ENCODE data around the gene RNF126.
A peak's percentile ranks its signal among the peaks of the same experiment; 100 is the strongest.
"Not testable (repeated sequence)": the region's sequence is repeated elsewhere in the genome, so short reads cannot be mapped to it uniquely, and the experiment has no call there.

The RNF126 gene

DNA sequence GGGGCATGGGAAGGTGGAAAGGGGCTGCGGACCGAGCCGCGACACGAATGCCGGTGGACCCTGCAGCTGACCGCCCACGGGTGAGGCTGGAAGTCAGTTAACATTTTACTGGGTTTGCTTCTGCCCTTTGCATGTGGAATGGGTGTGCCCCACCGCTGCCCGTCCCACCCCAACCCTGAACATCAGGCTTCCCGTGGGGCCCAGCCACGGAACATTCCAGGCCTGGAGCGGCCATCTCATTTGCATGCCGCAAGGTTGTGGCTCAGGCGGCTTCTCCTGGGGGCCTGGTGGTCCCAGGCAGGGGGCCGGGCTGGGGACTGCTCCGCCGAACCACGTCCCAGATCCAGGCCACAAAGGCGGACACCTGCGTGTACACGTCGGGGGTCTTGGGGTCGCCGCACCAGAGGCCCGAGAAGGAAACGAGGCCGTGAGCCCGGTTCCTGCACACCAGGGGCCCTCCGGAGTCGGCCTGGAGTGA is 22.5 kb upstream of the RNF126 start:
- DNase-seq = no peak

DNA sequence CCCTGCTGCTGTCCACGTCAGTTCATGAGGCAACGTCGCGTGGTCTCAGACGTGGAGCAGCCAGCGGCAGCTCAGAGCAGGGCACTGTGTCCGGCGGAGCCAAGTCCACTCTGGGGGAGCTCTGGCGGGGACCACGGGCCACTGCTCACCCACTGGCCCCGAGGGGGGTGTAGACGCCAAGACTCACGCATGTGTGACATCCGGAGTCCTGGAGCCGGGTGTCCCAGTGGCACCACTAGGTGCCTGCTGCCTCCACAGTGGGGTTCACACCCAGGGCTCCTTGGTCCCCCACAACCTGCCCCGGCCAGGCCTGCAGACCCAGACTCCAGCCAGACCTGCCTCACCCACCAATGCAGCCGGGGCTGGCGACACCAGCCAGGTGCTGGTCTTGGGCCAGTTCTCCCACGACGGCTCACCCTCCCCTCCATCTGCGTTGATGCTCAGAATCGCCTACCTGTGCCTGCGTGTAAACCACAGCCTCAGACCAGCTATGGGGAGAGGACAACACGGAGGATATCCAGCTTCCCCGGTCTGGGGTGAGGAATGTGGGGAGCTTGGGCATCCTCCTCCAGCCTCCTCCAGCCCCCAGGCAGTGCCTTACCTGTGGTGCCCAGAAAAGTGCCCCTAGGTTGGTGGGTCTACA is 19.8 kb upstream of the RNF126 start:
- DNase-seq = no peak

DNA sequence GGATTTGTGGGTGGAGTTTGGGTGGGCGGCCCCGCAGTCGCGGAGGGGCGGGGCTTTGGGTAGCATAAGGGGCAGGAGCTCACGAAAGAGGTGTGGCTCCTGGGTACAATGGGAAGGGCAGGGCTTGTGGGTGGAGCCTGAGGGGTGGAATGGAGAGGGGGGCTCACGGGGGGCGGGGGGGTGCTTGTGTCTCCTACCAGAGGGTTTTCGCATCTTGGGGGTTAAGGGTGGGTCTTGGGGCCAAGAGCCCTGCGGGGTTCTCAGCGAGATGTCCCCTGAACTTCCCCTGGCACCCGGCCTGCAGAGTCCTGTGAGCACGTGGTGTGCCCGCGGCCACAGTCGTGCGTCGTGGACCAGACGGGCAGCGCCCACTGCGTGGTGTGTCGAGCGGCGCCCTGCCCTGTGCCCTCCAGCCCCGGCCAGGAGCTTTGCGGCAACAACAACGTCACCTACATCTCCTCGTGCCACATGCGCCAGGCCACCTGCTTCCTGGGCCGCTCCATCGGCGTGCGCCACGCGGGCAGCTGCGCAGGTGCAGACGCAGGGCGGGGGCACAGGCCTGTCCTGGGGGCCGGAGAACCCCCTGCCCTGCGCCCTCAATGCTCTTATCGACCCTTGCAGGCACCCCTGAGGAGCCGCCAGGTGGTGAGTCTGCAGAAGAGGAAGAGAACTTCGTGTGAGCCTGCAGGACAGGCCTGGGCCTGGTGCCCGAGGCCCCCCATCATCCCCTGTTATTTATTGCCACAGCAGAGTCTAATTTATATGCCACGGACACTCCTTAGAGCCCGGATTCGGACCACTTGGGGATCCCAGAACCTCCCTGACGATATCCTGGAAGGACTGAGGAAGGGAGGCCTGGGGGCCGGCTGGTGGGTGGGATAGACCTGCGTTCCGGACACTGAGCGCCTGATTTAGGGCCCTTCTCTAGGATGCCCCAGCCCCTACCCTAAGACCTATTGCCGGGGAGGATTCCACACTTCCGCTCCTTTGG is 18.3 kb upstream of the RNF126 start:
- peak; percentile 90 for DNase-seq

DNA sequence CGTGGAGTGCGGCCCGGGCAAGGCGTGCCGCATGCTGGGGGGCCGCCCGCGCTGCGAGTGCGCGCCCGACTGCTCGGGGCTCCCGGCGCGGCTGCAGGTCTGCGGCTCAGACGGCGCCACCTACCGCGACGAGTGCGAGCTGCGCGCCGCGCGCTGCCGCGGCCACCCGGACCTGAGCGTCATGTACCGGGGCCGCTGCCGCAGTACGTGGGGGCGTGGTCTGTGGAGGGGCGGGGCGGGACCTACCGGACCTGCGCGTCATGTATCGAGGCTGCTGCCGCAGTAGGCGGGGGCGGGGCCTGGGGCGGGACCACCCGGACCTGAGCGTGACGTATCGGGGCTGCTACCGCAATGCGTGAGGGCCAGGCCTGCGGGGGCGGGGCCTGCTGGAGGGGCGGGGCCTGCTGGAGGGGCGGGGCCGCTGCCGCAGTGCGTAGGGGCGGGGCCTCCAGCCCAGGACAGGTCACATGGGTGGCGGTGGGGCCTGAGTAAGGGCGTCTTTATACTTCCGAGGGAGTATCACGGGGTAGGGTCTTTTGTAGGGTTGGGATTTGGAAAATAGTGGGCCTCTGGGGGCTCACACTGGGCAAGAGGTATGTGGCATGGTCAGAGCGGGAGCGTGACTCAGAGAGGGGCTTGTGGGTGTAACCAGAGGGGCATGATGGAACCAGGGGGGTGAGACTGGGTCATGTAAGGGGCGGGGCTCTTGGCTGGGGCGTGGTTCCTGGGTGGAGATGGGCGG is 17.4 kb upstream of the RNF126 start:
- DNase-seq = peak; percentile 99

DNA sequence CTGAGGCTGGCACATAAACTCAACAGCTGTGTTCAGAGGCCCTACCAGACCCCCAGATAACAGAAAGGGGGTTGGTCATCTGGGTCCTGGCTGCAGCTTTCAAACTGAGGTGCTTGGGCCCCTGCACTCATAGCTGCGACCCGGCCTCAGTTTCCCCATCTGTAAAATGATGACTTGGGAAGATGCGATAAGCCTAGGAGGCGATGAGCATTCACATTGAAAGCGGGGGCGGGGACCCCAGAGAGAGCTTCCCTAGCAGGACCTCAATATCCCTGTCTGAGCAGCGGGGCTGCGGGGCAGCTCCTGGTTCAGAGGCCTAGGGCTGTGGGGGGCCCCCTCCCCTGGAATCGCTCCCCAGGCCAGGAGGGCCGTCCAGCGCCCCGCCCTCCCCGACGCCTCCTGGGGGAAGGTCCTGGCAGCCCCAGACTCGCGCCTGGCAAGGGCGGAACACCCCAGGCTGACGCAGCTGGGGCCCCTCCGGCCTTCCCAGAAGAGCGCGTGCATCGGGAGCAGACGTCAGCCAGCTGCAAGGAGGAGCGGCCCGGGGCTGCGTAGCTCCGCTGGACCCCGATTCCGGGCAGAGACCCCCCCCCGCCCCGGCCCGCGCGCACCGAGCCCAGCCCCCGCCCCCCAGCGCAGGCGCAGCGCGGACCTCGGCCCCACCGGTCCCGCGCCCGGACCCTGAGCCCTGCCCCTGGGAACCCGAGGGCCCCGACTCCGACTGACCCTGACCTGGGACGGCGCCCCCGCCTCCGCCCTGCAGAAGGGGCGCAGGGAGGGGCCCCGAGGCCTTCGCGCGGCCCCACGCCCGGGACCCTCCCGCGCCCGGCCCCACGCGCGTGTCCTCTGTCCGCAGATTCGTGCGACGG is 16.6 kb upstream of the RNF126 start:
- peak; percentile 31 for DNase-seq

DNA sequence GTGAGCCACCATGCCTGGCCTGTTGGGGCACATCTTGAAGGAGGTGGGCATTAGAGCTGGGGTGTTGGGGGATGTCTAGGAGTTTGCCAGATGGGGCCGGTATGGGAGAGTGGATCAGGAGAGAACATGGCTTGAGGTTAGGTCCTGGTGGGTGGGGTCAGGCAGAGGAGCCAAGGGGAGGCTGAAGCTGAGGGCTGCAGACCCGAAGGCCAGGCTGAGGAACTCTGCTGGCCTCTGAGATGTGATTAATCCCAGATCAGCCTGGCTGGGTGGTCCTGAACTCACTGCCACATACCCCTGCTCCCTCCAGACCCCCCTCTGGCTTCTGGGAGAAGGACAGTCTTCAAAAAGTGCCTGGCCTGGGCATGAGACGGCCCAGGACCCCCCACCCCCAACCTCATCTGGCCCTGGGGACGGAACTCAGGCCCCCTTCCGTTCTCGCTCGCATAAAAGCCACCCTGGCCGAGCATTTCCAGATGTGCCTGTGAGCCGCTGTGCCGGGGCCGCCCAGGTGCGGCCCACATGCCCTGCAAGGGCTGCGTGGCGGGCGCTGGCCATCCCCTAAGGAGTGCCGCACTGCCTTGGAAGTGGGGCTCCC is 15.9 kb upstream of the RNF126 start:
- DNase-seq = no peak

DNA sequence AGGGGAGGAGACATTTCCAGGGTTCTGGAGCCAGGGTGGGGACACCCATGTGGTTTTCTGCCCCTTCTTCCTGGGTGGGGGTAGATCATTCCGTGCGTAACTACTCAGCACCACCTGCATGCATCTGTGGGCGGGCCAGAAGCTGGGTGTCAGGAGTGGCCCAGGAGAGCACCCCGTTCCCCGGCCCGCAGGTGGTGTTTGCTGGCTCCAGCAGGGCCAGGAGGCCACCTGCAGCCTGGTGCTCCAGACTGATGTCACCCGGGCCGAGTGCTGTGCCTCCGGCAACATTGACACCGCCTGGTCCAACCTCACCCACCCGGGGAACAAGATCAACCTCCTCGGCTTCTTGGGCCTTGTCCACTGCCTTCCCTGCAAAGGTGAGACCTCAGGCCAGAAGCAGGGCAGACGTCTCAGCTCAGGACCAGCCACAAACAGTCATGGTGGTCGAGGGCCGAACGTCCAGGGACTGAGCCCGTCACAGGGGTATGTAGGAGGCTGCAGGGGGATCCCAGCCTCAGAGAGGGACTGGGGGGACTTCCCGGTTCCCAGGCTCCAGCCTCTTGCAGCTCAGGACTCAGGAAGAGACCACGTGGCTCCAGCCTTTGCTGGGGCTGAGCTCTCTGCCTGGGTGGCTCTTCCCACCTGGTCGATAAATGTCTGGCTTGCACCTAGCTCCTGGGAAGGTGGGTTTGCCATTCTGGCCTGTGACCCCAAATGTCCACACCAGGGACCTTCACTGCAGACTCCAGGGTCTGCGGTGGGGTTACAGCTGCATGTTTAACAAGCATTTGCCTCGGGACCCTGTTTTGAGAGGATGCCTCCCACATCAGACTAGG is 14.8 kb upstream of the RNF126 start:
- DNase-seq = peak; percentile 31

DNA sequence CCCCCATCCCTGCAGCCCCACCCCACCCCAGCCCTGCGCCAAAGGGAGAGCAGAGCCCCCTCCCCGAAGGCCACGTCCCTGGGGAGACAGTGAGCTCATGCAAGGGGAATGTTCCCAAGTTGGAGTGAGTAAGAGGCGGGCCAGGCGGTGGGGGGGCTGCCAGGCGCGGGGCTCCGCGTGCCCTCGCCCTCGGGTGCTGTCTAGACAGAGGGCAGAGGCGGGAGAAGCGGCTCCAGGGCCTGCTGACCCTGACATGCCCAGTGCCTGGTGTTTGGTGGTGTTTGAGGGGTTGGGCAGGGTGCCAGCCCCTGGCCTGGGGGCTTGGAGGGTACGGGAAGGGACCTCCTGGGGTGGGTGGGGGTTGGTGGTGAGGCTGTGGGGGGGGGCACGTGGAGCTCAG is 14.2 kb upstream of the RNF126 start:
- peak; percentile 22 for DNase-seq

DNA sequence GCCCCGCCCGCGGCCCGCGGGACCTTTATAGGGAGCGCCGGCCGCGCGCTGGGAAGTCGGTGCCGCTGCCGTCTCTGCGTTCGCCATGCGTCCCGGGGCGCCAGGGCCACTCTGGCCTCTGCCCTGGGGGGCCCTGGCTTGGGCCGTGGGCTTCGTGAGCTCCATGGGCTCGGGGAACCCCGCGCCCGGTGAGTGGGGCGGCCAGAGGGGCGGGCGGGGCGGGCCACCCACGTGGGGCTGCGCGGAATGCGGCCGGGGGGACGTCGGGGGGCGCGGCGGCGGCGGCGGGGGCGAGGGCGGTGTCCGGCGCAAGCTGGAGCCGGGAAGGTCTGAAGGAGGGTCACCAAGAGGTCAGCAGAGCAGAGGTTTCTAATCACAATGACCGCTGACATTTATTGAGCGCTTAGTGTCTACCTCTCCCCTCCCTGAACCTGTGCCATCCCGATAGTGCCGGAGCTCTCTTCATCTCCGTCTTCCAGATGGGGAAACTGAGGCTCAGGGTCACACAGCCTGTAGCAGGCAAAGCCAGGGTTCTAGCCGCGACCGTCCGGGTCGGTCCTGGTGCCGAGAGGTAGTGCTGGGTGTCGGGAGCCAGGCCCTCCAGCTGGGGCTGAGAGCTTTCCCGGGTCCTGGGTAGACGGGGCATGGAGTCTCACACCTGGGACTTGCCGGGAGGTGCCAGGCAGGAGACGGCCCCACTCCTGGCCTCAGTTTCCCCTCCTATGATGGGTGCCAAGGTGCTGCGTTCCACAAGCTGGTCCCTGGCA is 13.5 kb upstream of the RNF126 start, which contains the start of gene FSTL3:
FSTL3 (plus strand) TSS at position 54 of the 767 bp plus-strand sequence; CDS start at position 86, 32 bp downstream.
- no peak for DNase-seq

DNA sequence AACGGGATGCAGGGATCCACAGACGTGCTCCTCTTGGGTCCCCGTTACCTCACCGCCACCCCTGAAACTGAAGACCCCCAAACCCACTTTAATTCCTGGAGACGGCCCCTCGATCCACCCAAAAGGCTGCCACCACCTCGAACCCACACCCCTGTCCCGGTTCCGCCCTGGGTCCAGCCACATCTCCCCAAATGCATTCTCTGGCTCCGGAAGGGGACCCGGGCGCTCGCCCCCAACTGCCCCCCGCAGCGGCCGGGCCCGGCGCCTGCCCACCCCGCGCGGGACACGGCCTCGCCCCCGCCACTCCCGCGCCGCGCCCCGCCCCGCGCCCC is 13.0 kb upstream of the RNF126 start:
- DNase-seq = no peak

DNA sequence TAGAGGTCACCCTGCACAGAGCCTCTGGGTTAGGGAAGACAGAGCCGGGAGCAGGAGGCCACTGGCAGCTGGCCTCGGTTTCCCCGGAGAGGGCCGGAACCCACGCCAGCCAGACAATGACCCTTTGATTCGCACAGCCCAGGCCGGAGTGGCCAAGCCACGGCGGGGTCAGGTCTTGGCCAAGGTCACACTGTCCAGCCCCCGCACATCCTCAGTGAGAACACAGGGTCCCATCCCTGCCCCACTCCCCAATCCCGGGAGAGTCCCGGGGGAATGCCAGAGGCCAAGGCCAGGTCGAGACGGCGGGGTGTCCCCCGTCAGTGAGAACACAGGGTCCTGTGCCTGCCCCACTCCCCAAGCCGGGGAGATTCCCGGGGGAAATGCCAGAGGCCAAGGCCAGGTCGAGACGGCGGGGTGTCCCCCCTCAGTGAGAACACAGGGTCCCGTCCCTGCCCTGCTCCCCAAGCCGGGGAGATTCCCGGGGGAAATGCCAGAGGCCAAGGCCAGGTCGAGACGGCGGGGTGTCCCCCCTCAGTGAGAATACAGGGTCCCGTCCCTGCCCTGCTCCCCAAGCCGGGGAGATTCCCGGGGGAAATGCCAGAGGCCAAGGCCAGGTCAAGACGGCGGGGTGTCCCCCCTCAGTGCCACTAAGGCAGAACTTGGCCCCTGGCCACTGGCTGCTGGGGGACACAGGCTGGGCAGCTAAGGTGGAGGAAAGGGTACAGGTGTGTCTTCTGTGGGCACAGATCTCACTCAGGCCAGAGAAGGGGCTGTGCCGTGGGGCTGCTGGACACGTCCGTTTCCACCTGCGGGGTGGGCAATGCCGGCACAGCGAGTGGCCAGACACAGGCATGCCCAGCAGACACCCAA is 11.5 kb upstream of the RNF126 start:
- DNase-seq = no peak

DNA sequence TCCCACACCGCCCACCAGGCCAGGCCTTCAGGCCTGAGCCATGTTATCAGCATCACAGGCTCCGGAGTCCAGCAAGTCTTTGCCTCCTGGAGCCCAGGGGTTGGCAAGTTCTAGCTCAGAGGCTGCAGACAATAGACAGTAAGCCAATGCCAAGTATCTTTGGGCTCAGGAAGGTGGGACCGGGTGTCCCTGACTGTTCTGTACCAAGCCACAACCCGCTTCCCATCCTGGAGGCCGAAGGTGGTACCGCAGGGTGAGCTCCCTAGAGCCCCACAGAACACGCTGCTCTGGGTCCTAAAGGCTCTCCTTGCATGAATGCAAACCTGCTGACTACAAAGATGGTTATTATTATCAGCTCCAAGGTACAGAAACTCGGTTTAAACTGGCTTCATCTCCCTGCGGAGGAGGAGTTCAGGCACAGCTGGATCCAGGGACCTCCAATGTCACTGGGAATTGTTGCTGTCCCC is 7.6 kb upstream of the RNF126 start:
- no peak for DNase-seq

DNA sequence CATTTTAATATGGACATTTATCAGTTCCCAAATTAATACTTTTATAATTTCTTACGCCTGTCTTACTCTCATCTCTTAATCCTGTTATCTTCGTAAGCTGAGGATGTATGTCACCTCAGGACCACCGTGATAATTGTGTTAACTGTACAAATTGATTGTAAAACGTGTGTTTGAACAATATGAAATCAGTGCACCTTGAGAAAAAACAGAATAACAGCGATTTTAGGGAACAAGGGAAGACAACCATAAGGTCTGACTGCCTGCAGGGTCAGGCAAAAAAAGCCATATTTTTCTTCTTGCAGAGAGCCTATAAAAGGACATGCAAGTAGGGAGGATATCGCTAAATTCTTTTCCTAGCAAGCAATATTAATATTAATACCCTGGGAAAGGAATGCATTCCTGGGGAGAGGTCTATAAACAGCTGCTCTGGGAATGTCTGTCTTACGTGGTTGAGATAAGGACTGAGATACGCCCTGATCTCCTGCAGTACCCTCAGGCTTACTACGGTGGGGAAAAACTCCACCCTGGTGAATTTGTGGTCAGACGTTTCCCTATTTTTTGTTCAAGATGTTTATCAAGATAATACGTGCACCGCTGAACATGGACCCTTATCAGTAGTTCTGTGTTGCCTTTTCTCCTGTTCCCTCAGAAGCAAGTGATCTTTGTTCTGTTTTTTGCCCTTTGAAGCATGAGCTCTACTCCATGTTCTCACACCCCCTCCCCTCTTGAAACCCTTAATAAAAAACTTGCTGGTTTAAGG is 5.8 kb upstream of the RNF126 start:
- DNase-seq = not testable (repeated sequence)

DNA sequence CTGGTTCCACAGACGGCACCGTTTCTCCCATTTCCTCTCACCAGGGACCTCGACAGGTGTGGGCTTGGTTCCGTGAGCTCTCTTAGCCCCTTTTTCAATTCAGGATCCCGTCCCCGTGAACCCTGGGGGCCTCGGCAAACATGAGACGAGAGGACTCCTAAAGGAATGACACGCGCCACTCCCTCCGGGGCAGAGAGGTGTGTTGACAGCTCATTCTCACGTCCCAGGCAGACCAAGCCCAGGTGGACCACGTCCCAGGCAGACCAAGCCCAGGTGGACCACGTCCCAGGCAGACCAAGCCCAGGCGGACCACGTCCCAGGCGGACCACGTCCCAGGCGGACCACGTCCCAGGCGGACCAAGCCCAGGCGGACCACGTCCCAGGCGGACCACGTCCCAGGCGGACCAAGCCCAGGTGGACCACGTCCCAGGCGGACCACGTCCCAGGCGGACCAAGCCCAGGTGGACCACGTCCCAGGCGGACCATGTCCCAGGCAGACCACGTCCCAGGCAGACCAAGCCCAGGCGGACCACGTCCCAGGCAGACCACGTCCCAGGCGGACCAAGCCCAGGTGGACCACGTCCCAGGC is 4.1 kb upstream of the RNF126 start:
- not testable (repeated sequence) for DNase-seq

DNA sequence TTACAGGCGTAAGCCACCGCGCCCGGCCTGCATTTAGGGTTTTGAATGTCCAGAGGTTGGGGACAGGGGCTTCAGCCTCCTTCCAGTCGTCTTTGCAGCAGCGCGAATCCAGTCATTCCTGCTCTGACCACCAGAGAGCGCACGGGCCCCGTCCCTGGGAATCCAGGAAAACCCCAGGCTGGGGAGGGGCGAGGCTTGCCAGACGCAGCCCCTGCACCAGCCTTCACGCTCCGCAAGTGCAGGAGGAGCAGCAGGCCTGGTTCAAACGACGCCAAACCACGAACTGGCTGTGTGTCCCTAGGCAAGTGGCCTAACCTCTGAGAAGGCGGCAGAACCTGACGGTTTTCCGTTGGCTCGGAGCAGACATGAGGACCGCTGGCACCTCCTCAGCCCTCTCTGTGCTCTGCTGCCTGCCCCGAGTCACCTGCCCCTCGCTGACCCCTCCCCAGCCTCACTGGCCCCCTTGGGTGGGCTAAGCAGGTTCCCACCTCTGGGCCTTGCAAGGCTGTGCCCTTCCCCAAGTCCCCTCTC is 2.0 kb upstream of the RNF126 start:
- DNase-seq = peak; percentile 87

DNA sequence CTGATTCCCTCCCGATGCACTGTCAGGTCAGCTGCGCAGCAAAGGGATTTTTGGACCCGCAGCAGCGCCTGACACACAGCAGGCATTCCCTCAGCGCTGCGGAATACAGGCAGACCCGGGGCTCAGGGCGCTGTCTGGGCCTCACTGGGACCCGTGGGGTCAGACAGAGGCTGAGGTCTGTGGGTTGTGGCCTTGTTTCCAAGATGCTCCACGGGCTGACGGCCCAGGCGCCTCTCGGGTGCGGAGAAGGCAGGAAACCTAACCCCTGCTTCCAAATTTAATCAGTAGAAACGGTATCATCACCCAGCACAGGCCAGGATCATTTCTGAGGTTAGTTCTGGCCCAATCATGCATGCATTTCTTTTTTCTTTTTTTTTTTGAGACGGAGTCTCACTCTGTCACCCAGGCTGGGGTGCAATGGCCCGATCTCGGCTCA is 686 bp upstream of the RNF126 start:
- DNase-seq = no peak

DNA sequence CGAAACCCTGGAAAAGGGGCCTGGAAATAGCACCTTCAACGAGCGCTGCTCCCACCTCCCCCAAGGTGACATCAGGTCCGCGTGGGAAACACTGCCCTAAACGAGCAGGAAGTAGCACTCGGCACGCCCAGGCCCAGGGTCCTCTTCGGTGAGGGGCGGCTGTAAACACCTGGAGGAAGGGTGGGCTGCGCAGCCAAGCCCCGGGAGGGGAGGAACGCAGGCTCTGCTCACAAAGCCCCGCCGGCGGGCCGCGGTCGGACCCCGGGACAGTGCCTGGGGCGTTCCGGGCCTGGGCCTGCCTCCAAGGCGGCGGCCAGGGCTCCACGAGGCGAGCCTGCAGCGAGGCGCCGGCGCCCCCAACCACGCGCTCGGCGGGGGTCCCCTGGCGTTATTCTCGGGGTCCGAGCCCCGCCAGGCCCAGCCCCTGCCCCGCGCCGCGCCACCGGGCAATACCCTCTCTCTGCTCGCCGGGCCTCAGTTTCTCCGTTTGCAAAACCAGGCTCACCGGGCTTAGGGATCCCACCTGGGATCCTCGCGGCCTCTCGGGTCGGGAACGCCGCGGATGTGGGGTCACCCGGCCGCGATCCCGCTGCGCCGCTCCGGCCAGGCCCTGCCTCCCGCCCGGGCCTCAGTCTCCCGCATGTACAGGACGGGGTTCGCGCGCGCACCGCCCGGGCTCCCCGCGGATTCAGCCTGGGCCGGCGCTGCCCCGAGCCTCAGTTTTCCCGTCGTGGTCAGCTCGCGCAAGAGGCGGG is 630 bp downstream of the RNF126 start:
- peak; percentile 15 for DNase-seq
